Measurements from ENCODE around the gene INPP4B. TPM values are rescaled to one million over a fixed set of nuclear protein-coding genes. Genes with fewer than 3 reads are reported as not detected.

The INPP4B gene
- total RNA-seq, 1 donor from 2014 or later, result 4.9 TPM

DNA sequence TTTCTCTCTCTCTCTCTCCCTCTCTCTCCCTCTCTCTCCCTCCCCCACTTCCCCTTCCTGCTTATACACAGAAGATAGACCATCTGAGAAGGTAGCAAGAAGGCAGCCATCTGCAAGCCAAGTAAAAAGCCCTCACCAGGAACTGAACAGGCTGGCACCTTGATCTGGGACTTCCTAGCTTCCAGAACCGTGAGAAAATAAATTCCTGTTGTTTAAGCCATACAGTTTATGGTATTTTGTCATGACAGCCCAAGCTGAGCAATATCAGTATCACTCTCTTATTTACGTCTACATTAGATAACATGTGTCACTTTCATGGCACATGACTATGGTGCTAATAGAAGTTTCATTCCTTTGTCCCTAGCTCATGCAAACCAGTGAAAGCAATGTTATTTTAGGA, 581.1 kb downstream of the INPP4B start:
- Mint-ChIP-seq H3K27me3 (ENCODE audit: unreplicated experiment) (peaks cover 1% of the 10 kb centered on the region), H3K4me1 (ENCODE audit: unreplicated experiment) (peaks cover 60% of the 10 kb centered on the region), H3K36me3 (ENCODE audit: low read depth, unreplicated experiment) (no peaks in the 10 kb centered on the region), H3K27ac (ENCODE audit: unreplicated experiment) (peak overlapping the region; percentile 40), H3K4me3 (ENCODE audit: unreplicated experiment) (no peak overlapping the region), H3K9me3 (ENCODE audit: unreplicated experiment) (no peaks in the 10 kb centered on the region)
- TF ChIP-seq, protein P1, sequence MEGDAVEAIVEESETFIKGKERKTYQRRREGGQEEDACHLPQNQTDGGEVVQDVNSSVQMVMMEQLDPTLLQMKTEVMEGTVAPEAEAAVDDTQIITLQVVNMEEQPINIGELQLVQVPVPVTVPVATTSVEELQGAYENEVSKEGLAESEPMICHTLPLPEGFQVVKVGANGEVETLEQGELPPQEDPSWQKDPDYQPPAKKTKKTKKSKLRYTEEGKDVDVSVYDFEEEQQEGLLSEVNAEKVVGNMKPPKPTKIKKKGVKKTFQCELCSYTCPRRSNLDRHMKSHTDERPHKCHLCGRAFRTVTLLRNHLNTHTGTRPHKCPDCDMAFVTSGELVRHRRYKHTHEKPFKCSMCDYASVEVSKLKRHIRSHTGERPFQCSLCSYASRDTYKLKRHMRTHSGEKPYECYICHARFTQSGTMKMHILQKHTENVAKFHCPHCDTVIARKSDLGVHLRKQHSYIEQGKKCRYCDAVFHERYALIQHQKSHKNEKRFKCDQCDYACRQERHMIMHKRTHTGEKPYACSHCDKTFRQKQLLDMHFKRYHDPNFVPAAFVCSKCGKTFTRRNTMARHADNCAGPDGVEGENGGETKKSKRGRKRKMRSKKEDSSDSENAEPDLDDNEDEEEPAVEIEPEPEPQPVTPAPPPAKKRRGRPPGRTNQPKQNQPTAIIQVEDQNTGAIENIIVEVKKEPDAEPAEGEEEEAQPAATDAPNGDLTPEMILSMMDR (IDR thresholded peaks at IDR 0.05; ENCODE audit: unreplicated experiment), result no peak
- DNase-seq (ENCODE audit: low spot score), result no peak

DNA sequence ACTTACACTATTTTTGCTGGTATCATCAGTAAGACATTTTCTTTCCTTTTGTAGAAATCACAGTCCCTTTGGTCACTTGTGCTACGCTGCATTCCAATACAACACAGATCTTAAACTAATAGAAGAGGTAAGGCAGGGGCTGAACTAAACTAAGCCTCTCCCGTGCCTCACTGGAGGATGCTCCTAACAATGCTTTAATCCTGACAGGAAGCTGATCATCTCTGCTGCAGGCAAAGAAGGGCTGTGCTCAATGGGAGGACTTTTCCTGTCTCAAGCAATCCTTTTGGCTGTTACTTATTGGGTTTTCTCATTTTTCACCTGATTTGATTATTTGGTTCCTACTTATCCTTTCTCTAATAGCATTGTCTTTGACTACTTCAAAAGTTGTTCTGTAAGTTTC, 583.1 kb downstream of the INPP4B start:
- peak overlapping the region; percentile 65 for H3K27ac Mint-ChIP-seq (ENCODE audit: unreplicated experiment)
- no peaks in the 10 kb centered on the region for H3K9me3 Mint-ChIP-seq (ENCODE audit: unreplicated experiment)
- TF ChIP-seq, protein P1 (IDR thresholded peaks at IDR 0.05; ENCODE audit: unreplicated experiment), result no peak
- H3K27me3 Mint-ChIP-seq (ENCODE audit: unreplicated experiment), result peaks cover 1% of the 10 kb centered on the region
- H3K36me3 Mint-ChIP-seq (ENCODE audit: low read depth, unreplicated experiment), result no peaks in the 10 kb centered on the region
- H3K4me1 Mint-ChIP-seq (ENCODE audit: unreplicated experiment), result peaks cover 44% of the 10 kb centered on the region
- H3K4me3 Mint-ChIP-seq (ENCODE audit: unreplicated experiment), result no peak overlapping the region
- peak; percentile 18 for DNase-seq (ENCODE audit: low spot score)

DNA sequence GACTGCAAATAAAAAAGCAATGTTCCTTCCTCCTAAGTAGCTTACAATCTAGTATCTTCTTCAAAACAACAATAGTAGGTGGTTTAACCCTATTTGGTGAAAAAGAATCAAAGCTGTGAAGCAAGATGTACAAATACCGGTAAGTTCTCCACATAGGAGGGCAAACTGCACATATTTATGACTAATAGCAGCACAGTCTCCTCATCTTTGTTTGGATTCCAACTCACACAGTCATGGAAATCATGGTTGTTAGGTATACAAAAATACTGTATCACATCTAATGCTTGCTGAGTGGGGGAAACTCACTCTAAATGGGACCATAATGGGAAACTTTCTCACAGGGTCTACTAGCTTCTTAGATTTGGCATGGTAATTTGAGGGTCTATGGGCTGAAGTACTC, 597.2 kb downstream of the INPP4B start:
- no peak for DNase-seq (ENCODE audit: low spot score)
- Mint-ChIP-seq H3K4me1 (ENCODE audit: unreplicated experiment) (no peaks in the 10 kb centered on the region), H3K36me3 (ENCODE audit: low read depth, unreplicated experiment) (peaks cover 5% of the 10 kb centered on the region), H3K9me3 (ENCODE audit: unreplicated experiment) (no peaks in the 10 kb centered on the region), H3K27ac (ENCODE audit: unreplicated experiment) (no peak overlapping the region), H3K27me3 (ENCODE audit: unreplicated experiment) (peaks cover 1% of the 10 kb centered on the region), H3K4me3 (ENCODE audit: unreplicated experiment) (no peak overlapping the region)
- TF ChIP-seq, protein P1 (IDR thresholded peaks at IDR 0.05; ENCODE audit: unreplicated experiment), result no peak

DNA sequence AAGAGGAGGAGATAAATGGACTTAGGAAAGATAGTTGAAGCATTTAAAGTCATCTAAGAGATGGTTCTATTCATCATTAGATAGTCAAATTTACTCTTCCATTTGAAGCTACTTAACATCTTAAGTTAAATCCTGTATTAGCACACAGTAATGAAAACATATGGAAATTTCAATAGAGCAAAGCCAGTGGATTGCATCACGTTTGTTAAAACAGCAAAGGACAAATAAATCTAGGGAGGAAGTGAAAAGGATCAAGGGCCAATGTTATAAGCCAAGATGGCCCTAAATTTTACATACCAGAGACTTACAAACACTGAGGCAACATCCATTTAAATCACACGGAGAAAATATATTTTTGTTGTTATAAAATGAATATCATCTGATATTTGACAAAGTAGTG, 602.8 kb downstream of the INPP4B start:
- Mint-ChIP-seq H3K36me3 (ENCODE audit: low read depth, unreplicated experiment) (no peaks in the 10 kb centered on the region), H3K9me3 (ENCODE audit: unreplicated experiment) (no peaks in the 10 kb centered on the region), H3K4me3 (ENCODE audit: unreplicated experiment) (no peak overlapping the region), H3K27me3 (ENCODE audit: unreplicated experiment) (no peaks in the 10 kb centered on the region), H3K4me1 (ENCODE audit: unreplicated experiment) (no peaks in the 10 kb centered on the region), H3K27ac (ENCODE audit: unreplicated experiment) (no peak overlapping the region)
- TF ChIP-seq, protein P1 (IDR thresholded peaks at IDR 0.05; ENCODE audit: unreplicated experiment), result no peak
- no peak for DNase-seq (ENCODE audit: low spot score)

DNA sequence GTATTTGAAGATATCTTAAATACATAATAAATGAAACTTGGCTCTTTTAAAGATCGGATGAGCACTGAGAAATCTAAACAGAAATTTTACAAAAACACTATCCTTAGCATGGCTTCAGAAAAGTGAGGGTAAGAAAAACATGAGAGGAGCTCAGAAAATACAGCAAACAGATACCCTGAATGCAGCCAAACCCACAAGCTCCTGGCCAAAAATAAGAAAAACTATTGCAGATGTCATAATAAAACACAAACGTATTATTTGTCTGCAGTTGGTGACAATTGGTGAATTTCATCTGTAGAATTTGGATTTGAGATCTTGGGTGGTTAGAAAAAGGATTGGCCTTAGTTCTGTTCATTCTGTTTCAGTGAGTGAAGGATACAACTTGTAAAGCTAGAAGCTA, 603.9 kb downstream of the INPP4B start:
- Mint-ChIP-seq H3K36me3 (ENCODE audit: low read depth, unreplicated experiment) (no peaks in the 10 kb centered on the region), H3K27me3 (ENCODE audit: unreplicated experiment) (no peaks in the 10 kb centered on the region), H3K4me1 (ENCODE audit: unreplicated experiment) (no peaks in the 10 kb centered on the region), H3K4me3 (ENCODE audit: unreplicated experiment) (no peak overlapping the region), H3K27ac (ENCODE audit: unreplicated experiment) (no peak overlapping the region), H3K9me3 (ENCODE audit: unreplicated experiment) (no peaks in the 10 kb centered on the region)
- TF ChIP-seq, protein P1 (IDR thresholded peaks at IDR 0.05; ENCODE audit: unreplicated experiment), result no peak
- no peak for DNase-seq (ENCODE audit: low spot score)

Measured in endothelial cell (in vitro differentiated cells).